COLO668 (cell line): ENCODE results near the gene EXOC3L2.
"Not testable (repeated sequence)": the region's sequence is repeated elsewhere in the genome, so short reads cannot be mapped to it uniquely, and the experiment has no call there.

Experiments used
- DNase-seq: peaks from one replicate; lab custom pipeline; 2025; ENCODE audit not compliant: unreplicated experiment; lab: John Stamatoyannopoulos, UW

The EXOC3L2 gene

DNA sequence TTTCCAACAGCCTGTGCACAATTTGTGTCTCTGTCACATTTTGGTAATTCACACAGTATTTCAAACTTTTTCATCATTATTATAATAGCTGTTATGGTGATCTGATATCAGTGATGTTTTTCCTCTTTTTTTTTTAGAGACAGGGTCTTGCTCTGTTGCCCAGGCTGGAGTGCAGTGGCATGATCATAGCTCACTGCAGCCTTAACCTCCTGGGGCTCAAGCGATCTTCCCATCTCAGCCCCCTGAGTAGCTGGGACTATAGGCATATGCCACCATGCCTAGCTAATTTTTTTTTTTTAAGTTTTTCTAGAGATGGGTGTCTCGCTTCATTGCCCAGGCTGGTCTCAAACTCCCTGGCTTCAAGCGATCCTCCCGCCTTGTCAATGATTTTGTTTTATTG, 11.6 kb upstream of the EXOC3L2 start:
- DNase-seq, result no peak

DNA sequence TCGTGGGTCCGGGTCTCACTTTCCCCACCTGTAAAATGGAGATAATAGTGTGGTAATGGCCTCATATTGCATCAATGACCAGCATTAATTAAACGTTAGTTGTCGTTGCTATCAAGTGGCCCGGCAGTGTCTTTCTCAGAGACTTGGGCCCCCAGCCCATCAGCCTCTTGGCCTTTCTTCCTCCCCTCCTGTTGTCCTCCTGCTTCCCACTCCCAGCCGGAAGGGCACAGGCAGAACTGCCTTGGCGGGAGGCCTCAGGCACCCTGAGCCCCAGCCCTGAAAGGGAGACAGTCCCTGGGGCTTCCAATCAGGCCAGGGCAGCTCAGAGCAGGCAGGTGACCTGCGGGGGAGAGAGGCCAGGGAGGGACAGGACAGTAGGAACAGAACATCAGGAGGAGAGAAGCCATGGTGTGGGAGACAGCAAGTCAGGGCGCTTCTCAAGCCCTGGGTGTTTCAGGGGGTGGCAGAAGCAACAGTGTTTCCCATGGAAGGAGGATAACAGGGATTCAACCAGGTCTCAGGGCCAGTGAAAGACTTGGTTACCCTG, 10.5 kb upstream of the EXOC3L2 start:
- DNase-seq, result no peak

DNA sequence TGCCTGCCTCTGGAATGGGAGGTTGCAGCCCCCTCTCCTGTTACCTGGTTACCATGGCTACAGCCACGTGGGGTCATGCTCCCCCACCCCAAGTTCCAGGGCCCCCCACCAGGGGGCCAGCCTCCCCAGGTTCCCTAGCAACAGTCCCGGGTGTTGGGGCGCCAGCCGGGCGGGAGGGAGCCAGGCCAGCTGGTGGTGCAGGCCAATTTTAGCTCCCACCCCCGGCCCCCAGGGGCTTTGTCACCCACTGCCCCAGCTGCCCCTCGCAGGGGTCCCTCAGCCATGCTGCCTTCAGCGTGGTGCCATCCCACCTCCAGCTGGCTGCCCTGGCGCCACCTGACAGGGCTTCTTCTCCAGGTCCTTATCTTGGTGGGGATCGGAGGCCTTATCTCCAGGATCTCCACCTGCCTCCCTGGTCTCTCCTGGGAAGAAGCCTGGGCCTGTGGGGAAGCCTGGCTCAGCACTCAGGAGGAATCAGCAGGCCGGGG, 8.9 kb upstream of the EXOC3L2 start:
- peak; percentile 2 for DNase-seq

DNA sequence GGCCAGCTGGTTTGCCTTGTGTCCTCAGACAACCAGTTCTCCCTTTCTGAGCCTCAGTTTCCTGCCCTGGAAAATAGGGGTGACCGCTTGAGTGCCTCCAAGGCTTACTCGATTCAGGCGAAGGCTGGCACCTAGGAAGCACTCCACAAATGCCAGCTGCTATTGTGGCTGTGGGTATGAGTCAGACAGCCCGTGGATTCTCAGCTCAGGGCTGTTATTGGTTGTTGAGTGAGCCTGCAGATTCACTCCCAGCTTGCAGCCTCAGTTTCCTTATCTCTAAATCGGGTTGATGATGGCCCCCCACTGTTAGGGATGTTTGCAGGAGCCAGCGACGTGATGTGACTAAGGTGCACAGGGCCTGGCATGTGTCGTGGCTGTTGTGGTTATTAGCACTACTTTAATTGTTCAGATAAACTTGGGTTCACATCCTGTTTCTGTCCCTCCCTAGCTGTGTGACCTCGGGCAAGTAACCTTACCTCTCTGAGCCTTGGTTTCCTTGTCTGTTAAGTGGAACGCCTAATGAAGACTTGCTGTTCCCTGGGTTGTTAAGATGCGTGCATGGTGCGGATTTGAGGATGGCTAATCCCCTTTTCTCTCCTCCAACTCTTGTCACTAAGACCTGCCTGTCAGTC, 8.3 kb upstream of the EXOC3L2 start:
- no peak for DNase-seq

DNA sequence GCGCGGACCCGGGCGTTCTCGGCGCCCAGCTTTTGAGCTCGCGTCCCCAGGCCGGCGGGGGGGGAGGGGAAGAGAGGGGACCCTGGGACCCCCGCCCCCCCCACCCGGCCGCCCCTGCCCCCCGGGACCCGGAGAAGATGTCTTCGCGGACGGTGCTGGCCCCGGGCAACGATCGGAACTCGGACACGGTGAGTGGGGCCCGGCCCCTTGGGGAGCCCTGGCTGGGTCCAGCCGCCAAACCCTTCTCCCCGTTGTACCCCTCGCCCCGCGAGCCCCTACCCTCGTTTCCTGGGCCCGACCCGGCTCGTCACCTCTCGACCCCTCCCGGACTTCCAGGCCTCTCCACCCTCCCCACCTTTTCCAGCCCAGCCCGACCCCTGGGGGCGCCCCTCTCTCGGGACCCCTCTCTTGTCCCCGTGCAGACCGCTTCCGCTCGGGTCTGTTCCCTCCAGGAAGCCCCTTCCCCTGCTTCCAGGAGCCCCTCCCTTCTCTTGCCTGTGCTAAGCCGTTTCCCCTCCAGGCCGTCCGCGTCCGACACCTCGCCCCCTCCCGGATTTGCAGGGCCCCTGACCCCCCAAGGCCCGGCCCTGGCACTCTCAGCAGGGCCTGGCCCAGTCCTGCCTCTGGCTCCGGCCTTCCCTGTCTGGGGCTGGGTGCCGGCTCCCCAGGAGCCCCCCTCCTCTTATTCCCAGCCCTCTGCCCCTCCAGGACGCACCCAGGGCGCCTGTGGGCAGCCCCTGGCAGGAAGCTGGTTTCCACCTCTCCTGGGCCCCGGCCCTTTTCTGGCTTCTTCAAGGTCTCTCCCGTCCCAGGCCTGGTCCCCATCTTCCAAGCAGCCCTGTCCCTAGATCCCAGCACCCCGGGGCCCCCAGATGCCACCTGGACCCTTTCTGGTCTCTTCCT, 6.5 kb upstream of the EXOC3L2 start:
- DNase-seq, result no peak

DNA sequence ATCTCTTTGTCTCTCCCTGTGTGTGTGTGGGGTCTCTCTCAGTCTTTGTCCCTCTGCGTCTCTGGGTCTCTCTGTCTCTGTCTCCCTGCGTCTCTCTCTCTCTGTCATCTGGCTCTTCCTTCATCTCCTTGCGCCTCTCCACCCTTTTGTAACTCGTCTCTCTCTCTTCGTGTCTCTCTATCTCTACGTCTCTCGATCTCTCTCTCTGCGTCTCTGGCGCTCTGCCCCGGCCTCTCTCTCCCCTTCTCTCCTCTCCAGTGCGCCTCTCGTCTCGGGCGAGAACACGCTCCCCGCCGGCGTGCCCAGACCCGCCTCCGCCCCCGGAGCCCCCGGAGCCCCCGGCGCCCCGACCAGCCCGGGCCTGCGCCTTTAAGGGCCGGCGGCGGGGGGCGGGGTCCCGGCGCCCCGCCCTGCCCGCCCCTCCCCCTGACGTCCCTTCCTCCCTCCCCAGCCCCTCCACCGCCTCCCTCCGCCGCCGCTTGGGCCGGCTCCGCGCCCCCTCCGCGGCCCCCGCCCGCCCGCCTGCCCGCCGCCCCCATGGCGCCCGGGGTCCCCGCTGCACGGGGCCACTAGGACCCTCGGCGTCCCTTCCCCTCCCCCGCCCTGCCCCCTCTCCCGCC, 5.7 kb upstream of the EXOC3L2 start, which contains the start of gene MARK4:
Gene MARK4 (plus strand): TSS at position 440 of the 620 bp plus-strand sequence. CDS start 318 bp downstream, outside the sequence.
- DNase-seq, result peak; percentile 43

DNA sequence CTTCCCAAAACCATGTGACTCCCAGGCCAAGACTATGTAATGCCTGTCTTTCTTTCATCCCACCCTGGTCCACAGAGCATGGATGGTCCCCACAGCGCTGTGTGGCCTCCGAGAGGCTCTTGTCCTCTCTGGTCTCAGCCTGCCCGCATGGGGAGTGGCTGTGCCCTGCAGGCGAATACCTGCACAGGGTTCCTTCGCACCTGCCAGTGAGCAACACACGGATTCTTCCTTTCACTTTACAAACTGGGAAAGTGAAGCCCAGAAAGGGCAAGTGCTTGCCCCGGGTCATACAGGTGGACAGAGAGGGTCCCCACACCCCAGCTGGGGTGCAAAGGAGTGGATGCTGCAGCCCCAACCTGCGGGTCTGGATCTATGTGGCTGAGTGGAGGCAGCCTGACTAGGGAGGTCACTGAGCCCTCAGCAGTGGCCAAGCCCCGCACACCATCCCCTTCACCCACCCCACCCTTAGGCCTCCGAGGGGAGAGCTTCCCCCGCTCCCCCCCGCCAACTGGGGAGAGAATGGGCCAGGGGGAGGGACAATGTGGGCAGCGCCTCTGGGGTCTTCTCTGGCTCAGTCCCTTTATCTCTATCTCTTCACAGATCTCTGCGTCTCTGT, 5.1 kb upstream of the EXOC3L2 start:
- no peak for DNase-seq

DNA sequence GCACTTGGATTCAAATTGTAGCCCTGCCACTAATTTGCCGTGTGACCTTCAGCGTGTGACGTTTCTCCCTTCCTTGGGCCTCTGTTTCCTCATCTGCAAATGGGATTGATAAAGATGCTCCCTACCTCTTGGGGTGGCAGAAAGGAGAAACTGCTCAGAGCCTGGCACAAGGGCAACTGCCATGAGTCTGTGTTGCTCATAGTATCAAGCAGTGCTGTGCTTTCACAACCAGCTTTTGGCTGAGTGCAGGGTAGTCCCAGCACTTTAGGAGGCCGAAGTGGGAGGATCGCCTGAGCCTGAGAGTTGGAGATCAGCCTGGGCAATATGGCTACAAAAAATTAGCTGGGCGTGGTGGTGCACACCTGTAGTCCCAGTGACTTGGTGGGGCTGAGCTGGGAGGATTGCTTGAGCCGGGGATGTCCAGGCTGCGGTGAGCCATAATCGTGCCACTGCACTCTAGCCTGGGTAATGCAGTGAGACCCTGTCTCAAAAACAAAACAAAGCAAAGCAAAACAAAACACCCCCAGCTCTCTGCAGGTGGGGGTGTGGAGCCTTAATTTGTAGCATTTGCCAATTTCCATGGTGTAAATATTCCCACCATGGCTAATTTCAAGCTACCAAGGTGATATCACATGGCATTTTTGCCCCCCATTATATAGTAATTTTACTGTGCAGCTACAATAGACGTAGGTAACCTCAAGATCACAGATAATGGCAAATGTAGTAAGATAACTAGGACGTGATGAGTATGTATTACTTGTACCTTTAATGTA, 4.2 kb upstream of the EXOC3L2 start:
- no peak for DNase-seq

DNA sequence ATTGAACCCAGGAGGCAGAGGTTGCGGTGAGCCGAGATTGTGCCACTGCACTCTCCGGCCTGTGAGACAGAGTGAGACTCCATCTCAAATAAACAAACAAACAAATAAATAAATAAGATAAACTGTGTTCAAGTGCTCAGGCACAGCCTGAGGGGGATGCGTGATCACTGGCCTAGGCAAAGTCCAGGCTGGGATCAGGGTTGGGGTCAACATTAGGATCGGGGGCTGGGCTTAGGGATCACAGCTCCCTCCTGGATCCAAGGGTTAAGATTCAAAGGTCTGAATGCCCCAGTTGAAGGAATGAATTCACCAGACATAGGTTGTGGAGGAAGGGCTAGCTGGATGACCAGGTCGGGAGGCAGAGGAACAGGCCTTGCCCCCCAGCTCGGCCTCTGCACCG, 1.9 kb upstream of the EXOC3L2 start:
- no peak for DNase-seq

DNA sequence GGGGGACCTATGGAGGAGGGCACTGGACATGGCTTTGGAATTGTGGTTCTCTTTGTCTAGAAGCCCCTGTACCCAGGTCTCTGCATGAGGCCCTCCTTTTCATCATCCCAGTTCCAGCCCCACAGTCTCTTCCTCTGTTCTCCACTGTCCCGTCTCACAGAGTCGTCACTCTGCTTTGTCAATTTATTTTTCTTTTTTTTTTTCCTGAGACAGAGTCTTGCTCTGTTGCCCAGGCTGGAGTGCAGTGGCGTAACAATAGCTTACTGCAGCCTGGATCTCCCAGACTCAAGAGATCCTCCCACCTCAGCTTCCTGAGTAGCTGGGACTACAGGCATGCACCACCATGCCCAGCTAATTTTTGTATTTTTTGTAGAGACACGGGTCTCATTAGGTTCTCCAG, 619 bp upstream of the EXOC3L2 start:
- DNase-seq, result no peak

DNA sequence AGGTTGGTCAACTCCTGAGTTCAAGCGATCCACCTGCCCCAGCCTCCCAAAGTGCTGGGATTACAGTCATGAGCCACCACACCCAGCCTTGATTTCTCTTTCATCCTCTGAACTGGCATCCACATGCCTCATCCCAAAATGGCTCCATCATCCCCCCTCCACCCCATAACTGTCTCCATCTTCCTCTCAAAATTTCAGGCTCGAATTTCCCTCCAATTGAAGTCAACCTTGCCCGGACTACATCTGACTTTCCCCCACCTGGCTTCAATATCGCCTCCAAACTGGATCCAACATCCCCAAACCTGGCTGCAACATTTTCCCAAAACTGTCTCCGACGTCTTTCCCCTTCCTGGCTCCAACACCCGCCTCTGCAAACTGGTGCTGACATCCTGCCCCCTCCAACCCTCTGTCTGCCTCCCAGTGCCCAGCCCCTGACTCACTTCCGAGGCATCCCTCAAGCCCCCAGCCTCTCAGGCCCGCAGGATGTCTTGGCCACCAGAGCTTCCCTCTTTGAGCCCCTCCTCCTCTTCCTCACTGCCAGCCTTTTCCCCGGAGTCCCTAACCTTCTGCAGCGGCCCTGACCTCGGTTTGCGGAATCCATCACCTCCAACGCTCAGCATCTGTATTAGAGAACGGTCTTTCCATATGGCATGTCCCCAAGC, 943 bp downstream of the EXOC3L2 start:
- no peak for DNase-seq

DNA sequence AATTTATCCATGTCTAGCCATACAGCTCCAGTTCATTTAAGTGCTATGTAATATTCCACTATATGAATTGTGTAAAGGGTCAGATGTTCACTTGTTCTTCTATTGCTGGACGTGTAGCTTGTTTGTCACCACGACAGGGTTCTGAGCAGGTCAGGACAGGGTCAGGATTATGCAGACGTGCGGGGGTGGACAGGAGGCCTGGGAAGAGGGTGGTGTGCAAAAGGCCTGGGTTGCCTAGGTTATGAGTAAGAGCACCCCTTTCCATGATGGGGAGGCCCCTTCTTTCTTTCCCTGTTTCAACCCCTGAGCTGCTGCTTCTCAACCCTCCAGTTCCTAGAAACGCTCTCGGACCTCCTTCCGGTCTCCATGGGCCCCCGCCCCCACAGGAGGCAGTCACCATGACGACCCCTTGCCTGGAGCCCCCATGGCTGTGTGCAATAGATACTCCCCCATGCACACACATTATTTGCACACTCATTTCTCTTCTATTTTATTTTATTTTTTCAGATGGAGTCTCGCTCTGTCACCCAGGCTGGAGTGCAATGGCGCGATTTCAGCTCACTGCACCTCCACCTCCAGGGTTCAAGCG, 2.0 kb downstream of the EXOC3L2 start:
- no peak for DNase-seq

DNA sequence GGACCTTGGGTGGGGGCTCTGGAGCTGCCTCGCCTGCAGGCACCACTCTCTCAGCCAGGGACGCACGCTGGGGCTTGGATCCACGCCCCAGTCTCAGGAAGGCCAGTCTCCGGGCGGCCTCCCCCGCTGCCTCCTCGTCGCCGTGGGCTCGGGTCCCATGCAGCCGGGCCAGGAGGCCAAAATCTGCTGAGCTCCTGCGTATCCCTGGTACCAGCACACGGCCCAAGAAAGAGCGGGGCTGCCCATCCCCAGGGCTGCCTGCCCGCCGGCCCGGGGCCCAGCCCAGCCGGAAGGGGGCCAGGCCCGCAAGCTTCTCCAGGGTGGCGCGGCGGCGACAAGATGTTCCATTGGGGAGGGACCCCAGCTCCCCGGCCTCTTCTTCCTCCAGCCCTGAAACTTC, 6.7 kb downstream of the EXOC3L2 start:
- no peak for DNase-seq

DNA sequence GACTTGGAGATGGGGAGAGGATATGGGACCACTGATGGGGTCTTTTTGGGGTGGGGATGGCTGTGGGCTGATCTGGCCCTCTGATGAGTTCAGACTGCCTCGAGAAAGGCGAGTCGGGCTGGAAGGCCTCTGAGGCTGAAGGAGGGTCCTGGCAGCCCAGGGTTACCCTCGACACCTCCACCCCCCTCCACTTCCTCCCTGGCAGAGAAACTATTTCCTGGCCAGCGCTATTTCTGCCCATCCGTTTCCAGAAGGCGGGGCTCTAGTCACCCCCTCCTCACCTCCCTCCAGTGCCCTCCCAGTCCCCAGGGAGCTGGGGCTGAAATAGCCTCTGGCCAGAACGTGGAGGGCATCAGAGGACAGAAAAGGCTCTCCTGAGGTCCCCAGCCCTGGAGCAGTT, 9.7 kb downstream of the EXOC3L2 start:
- DNase-seq, result no peak

DNA sequence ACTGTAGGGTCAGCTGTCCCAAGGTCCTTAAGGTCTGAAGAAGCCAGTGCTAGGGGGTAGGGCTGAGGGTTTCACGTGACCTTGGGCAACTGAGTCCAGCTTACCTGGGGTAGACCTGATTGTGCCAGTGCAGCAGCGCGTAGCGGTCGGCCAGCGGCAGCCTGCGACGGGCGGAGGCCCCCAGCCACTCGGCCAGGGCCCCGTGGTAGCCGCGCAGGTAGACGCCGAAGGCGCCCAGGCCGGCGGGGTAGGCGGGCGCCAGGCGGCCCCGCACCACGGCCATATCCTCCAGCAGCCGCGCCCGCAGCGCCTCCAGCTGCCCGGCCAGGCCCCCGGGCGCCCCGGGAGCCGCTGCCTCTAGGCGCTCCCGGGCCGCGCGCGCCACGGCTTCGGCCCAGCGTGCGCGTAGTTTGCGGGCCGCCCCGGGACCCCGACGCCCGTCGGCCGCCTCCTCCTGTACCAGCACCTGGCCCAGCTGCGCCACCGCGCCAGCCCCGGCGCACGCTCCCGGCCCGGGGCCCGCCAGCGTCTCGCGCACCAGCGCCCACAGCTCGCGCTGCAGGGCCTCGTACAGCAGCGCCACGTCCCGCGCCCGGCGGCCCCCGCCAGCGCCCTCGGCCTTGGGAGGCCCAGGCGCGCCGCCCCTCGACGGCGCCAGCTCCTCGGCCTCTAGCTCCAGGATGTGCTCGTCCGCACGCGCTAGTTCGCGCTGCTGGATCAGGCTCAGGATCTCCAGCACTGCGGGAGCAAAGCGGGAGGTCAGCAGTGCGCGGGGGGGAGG, 10.9 kb downstream of the EXOC3L2 start:
- no peak for DNase-seq

DNA sequence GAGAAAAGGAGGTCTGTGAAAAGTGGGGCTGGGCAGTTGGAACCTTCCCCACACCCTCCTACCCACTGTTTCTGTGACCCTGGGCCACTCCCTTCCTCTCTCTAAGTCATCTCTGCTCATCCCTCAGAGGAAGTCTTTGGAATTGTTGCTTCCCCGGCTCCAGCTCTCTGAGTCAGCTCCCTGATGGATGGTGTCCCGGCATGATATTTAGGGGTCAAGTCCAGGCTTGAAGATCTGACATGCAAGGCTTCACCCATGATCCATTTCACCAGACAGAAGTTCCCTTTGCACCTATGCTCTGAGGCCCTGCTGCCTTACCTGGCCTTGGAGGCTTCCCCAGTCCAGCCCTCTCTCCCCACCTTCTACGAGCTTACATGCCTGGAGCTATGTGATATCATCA, 13.3 kb downstream of the EXOC3L2 start:
- no peak for DNase-seq

DNA sequence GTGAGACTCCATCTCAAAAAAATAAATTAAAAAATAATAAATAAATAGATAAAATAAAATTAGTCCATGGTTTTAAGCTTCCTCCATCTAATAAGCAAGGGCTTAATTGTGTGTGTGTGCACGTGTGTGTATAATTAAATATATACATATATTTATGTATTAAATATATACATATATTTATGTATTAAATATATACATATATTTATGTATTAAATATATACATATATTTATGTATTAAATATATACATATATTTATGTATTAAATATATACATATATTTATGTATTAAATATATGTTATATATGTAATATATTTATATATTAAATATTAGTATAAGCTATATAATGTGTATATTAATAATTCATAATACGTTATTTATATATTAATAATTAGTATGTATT, 16.2 kb downstream of the EXOC3L2 start:
- not testable (repeated sequence) for DNase-seq

DNA sequence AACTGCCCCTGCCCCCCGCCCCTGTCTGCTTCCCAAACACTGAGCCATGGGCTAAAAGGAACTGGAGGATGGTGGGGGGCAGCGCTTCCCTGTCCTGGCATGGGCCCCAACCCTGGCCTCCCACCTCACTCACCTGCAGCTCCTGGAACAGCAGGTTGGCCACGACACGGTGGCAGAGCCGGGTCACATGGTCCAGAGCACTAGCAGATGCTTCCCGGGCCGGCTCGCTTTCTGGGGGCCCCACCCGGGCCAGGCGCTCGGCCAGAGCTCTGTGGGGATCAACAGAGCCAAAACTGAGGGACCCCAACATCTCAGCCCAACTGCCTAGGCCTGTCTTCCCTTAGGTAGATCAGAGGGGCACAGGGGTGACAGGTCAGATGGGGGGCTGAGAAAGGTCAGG, 20.6 kb downstream of the EXOC3L2 start:
- no peak for DNase-seq

DNA sequence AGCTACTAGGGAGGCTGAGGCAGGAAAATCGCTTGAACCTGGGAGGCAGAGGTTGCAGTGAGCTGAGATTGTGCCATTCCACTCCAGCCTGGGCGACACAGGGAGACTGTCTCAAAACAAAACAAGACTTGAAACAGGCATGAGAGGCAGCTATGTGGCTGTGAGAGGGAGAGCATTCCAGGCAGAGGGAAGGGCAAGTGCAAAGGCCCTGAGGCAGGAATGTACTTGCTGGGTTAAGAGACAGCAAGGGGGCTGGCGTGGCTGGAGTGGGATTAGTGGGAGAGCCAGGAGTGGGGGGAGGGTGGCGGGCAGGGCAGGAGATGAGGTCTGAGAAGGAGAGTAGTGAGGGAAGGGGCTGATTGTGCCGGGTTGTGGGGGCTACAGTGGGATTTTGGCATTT, 21.3 kb downstream of the EXOC3L2 start:
- no peak for DNase-seq
